ENCODE data around the gene TBX1. TPM values are rescaled to one million over a fixed set of nuclear protein-coding genes. Genes with fewer than 3 reads are reported as not detected.

Gene TBX1
- total and polyA plus RNA-seq, 7 donors: 18.2 to 112 (median 80.8) TPM

DNA sequence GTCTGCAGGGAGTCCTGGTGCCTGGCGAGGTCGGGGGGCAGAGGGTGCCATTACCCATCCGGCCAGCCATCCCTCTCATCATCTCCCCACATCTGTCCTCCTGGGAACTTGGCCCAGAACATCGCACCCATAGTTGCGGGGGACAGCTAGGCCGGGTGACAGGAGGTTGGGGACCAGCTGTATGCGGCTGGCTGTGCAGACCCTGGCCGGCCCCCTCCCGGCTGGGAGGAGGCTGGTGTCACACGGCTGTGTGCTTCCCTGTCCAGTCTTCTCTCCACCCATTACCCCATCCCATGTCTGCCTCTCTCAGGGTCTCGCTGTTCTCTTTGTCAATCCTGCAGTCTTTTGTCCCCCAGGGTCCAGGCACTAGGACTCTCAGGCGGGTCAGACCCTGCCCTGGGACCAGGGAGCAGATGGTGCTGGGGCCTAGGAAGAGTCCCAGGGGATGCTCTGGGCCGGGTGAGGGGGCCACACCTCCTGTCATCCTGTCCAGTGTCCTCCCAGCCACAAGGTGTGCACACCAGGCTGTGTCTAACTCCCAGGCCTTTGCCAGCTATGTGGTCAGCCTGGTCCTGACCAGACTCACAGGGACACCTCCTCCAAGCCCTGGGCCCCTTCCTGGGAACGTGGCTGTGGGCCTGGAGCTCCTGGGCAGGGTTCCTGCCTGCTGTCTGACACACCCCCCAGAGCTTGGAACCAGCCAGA is 6.4 kb upstream of the TBX1 start:
- 50 to 69% (median 56%) methylated on average over 14 of the region's 14 CpGs for WGBS, 3 donors
- Histone ChIP-seq H3K27me3 (ENCODE audit: insufficient read depth in 3 of 3, low read length in 2 of 3) (peaks cover 0 to 28% (median 0%) of the 10 kb centered on the region in 3 donors), H3K4me1 (peaks cover 11% of the 10 kb centered on the region), H3K27ac (no peak overlapping the region), H3K36me3 (ENCODE audit: insufficient read depth in 1 of 2, low read depth in 1 of 2) (no peaks in the 10 kb centered on the region), H3K9me3 (no peaks in the 10 kb centered on the region), H3K4me3 (no peak overlapping the region)
- DNase-seq (no peak), ATAC-seq (no peak)
- intact Hi-C loops (cut with DNase I): no loop called here
- TF ChIP-seq, protein P1, sequence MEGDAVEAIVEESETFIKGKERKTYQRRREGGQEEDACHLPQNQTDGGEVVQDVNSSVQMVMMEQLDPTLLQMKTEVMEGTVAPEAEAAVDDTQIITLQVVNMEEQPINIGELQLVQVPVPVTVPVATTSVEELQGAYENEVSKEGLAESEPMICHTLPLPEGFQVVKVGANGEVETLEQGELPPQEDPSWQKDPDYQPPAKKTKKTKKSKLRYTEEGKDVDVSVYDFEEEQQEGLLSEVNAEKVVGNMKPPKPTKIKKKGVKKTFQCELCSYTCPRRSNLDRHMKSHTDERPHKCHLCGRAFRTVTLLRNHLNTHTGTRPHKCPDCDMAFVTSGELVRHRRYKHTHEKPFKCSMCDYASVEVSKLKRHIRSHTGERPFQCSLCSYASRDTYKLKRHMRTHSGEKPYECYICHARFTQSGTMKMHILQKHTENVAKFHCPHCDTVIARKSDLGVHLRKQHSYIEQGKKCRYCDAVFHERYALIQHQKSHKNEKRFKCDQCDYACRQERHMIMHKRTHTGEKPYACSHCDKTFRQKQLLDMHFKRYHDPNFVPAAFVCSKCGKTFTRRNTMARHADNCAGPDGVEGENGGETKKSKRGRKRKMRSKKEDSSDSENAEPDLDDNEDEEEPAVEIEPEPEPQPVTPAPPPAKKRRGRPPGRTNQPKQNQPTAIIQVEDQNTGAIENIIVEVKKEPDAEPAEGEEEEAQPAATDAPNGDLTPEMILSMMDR (IDR thresholded peaks at IDR 0.05): no peak

DNA sequence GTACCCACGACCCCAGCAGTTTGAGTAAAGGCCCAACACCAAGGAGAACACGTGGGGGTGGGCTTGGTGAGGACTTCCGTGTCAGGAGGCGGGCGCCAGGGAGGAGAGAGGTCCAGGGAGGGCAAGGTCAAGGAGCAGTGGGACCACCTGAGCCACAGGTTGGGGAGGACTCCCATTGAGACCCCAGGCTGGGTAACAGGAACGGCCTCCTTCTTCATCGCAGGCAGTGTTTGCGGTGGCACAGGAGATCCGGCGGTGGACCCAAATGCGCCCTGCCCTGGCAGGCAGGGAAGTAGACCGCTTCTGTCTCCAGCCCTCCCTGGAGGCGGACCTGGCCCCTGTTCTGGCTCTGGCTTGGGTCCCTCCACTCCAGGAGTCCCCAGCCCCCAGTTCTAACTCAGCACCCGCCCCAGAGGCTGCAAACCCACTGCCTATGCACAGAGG is 5.9 kb upstream of the TBX1 start:
- peaks cover 9% of the 10 kb centered on the region for H3K4me1 ChIP-seq
- DNase-seq: no peak
- no peaks in the 10 kb centered on the region for H3K9me3 ChIP-seq
- no peak overlapping the region for H3K27ac ChIP-seq
- H3K4me3 ChIP-seq: no peak overlapping the region
- WGBS, 3 donors: 57 to 68% (median 62%) methylated on average over 14 of the region's 14 CpGs
- H3K36me3 ChIP-seq (ENCODE audit: insufficient read depth in 1 of 2, low read depth in 1 of 2): no peaks in the 10 kb centered on the region
- ATAC-seq: no peak
- TF ChIP-seq, protein P1 (IDR thresholded peaks at IDR 0.05): no peak
- intact Hi-C loops (cut with DNase I): no loop called here
- peaks cover 0 to 34% (median 0%) of the 10 kb centered on the region in 3 donors for H3K27me3 ChIP-seq (ENCODE audit: insufficient read depth in 3 of 3, low read length in 2 of 3)

DNA sequence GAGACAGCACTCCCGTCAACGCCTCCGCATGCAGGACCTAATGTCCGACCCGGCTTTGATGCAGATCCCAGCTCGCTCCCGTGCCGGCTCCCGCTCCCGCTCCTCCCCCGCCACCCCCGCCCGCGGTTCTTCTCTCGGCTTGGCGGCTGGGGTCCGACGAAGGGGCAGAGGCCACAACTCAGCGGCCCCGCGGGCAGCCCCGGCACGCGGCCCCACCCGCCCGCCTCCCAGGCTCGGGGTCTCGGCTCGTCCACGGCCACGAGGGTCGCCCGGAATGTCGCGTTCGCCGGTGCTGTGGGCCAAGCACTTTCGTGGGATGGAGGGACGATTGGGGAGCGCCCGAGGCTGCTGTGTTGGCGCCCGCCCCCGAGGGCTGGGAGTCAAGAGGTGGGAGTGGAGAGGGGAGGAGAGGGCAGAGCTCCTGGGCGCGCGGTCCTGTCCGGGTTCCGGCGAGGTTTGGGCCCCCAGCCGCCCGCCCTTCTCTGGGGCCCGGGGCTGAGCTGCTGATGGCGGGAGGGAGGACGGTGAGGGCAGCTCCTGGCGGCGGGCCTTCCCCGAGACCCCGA is 5.3 kb upstream of the TBX1 start:
- intact Hi-C loops (cut with DNase I): no loop called here
- Histone ChIP-seq H3K27ac (no peak overlapping the region), H3K4me1 (peaks cover 7% of the 10 kb centered on the region), H3K27me3 (ENCODE audit: insufficient read depth in 3 of 3, low read length in 2 of 3) (peaks cover 0 to 36% (median 0%) of the 10 kb centered on the region in 3 donors), H3K36me3 (ENCODE audit: insufficient read depth in 1 of 2, low read depth in 1 of 2) (no peaks in the 10 kb centered on the region), H3K9me3 (no peaks in the 10 kb centered on the region), H3K4me3 (no peak overlapping the region)
- ATAC-seq (no peak), DNase-seq (no peak)
- WGBS, 3 donors: 35 to 54% (median 43%) methylated on average over 44 to 59 of the region's 59 CpGs
- TF ChIP-seq, protein P1 (IDR thresholded peaks at IDR 0.05): no peak

DNA sequence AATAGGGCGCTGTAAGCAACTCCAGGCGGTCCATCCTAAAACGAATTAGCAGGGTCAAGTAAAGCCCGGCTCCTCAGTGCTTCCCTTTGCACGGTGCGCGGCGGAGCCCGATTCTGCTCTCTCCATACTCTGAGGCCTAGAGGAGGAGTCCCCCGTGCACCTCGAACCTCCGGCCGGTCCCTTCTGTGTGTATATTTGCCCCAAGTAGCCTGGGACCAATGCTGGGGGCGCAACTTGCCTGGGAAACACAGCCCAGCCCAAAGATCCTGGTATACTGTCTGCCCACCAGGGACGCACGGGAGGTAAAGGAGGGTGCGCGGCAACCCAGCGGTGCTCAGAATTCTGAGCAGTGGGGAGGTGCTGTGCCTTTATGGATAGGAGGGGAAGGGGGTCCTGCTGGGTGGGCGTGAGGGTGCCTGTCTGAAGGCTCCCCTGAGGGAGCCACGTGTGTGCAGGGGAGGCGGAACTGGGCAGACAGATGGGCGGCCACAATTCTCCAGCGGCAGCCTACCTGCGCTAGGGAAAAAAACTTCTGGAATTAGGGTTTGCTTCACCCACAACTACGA is 4.8 kb upstream of the TBX1 start:
- Histone ChIP-seq H3K4me3 (no peak overlapping the region), H3K36me3 (ENCODE audit: insufficient read depth in 1 of 2, low read depth in 1 of 2) (no peaks in the 10 kb centered on the region), H3K27me3 (ENCODE audit: insufficient read depth in 3 of 3, low read length in 2 of 3) (peaks cover 0 to 36% (median 0%) of the 10 kb centered on the region in 3 donors), H3K27ac (no peak overlapping the region), H3K4me1 (peaks cover 6% of the 10 kb centered on the region), H3K9me3 (no peaks in the 10 kb centered on the region)
- intact Hi-C loops (cut with DNase I): no loop called here
- WGBS, 3 donors: 53 to 72% (median 60%) methylated on average over 26 of the region's 26 CpGs
- ATAC-seq: no peak
- TF ChIP-seq, protein P1 (IDR thresholded peaks at IDR 0.05): no peak
- DNase-seq: no peak
